Gastroesophageal sphincter (tissue), 4 donors: ENCODE data around the gene COL18A1. TPM values are rescaled to one million over a fixed set of nuclear protein-coding genes. Genes with fewer than 3 reads are reported as not detected.

ENCODE experiments used
- ATAC-seq: fragments of 150-250 bp; one replicate; pipeline ENCODE4 v1.9.1; 2016; ENCODE audit warnings: mild to moderate bottlenecking, moderate library complexity
- H3K27ac ChIP-seq, 4 donors: fragments of 200-600 bp; sonication (generic) in 3 of 4; 1 replicate in 3 of 4; 2 replicates in 1 of 4; pipeline ENCODE4 v1.5.1; 2016 to 2019
- H3K27me3 ChIP-seq: fragments of 200-600 bp; sonication (generic); one replicate; pipeline ENCODE4 v1.5.1; 2019
- H3K36me3 ChIP-seq, 2 donors: fragments of 200-600 bp; sonication (generic); one replicate each; pipeline ENCODE4 v1.5.1; 2019; ENCODE audit warnings: control low read depth in 1 of 2
- H3K4me1 ChIP-seq, 3 donors: fragments of 200-600 bp; sonication (generic); 1 replicate in 2 of 3; 2 replicates in 1 of 3; pipeline ENCODE4 v1.5.1; 2016 to 2019; ENCODE audit warnings: control low read depth in 2 of 3
- H3K4me3 ChIP-seq, 2 donors: fragments of 200-600 bp; sonication (generic); one replicate each; pipeline ENCODE4 v1.5.1; 2019; ENCODE audit warnings: mild to moderate bottlenecking in 1 of 2, moderate library complexity in 1 of 2
- H3K9me3 ChIP-seq, 3 donors: fragments of 200-600 bp; sonication (generic); one replicate each; pipeline ENCODE4 v1.5.1; 2017 to 2019; ENCODE audit warnings: control low read depth in 2 of 3
- CTCF ChIP-seq, 4 experiments: fragments of 200-600 bp in 2 of 4; fragments of 450-650 bp in 2 of 4; sonication (generic) in 1 of 4; IDR thresholded peaks; one replicate each; pipeline ENCODE4 v1.5.1; 2017 to 2019; ENCODE audit warnings: antibody characterized with exemption in 4 of 4, mild to moderate bottlenecking in 2 of 4, moderate library complexity in 2 of 4
- EP300 ChIP-seq: sonication (generic); formaldehyde crosslinking; IDR thresholded peaks from one replicate; pipeline ENCODE4 v1.6.1; 2017; ENCODE audit warnings: antibody characterized with exemption, mild to moderate bottlenecking
- POLR2A ChIP-seq, 2 donors: fragments of 450-650 bp; IDR thresholded peaks; one replicate each; pipeline ENCODE4 v1.6.1; 2017; ENCODE audit warnings: antibody characterized with exemption in 2 of 2, mild to moderate bottlenecking in 2 of 2, moderate library complexity in 1 of 2
- POLR2AphosphoS5 ChIP-seq: sonication (generic); formaldehyde crosslinking; IDR thresholded peaks from one replicate; pipeline ENCODE4 v1.6.1; 2017; ENCODE audit warnings: antibody characterized with exemption
- WGBS, 2 donors: methylation state at CpG; one replicate each; pipeline ENCODE4 v1.1.5; 2018; ENCODE audit warnings: low coverage in 1 of 2; 5-methylcytosine and 5-hydroxymethylcytosine counted together
- total RNA-seq, 4 donors: library from RNA; depleted of rRNA; stranded (reverse); fragments of >200 nt; gene quantifications; one replicate each; pipeline ENCODE4 v1.1.0, GENCODE V29; 2016

COL18A1 gene
- total RNA-seq, 4 donors from 2014 or later = 69.3 to 116 (median 78.4) TPM

GRCh38 chr21:45460611-45461368, 55.8 kb downstream of the COL18A1 start:
- no peak for ATAC-seq
- Histone ChIP-seq H3K27me3 (peaks cover 24% of the 10 kb centered on the region), H3K27ac (no peak overlapping the region)

GRCh38 chr21:45461369-45461750, 56.4 kb downstream of the COL18A1 start:
- H3K27ac ChIP-seq = no peak overlapping the region
- TF ChIP-seq CTCF (IDR thresholded peaks at IDR 0.05) = no peak
- no peak for TF ChIP-seq EP300
- no peak for TF ChIP-seq POLR2A (IDR thresholded peaks at IDR 0.05)
- no peak for TF ChIP-seq POLR2AphosphoS5
- WGBS, 2 donors = 90% methylated on average over 2 of the region's 5 CpGs; no CpG with 5 or more reads in 1 of the 2 donors

More at GRCh38 chr21:45460611-45461368, 55.8 kb downstream of the COL18A1 start:
- Histone ChIP-seq H3K9me3 (peaks cover 0 to 21% (median 0%) of the 10 kb centered on the region in 3 donors), H3K36me3 (peaks cover 0 to 17% of the 10 kb centered on the region in 2 donors), H3K4me3 (no peak overlapping the region), H3K4me1 (peaks cover 0 to 29% (median 0%) of the 10 kb centered on the region in 3 donors)
- TF ChIP-seq CTCF (IDR thresholded peaks at IDR 0.05) (no peak), POLR2A (IDR thresholded peaks at IDR 0.05) (no peak), POLR2AphosphoS5 (no peak), EP300 (no peak)
- WGBS, 2 donors = 62 to 76% methylated on average over 8 of the region's 9 CpGs

GRCh38 chr21:45461806-45462341, 56.9 kb downstream of the COL18A1 start:
- Histone ChIP-seq H3K4me1 (peaks cover 0 to 24% (median 0%) of the 10 kb centered on the region in 3 donors), H3K9me3 (peaks cover 0 to 21% (median 0%) of the 10 kb centered on the region in 3 donors), H3K27ac (no peak overlapping the region), H3K36me3 (peaks cover 0 to 8% of the 10 kb centered on the region in 2 donors), H3K4me3 (no peak overlapping the region), H3K27me3 (peaks cover 13% of the 10 kb centered on the region)
- TF ChIP-seq POLR2A (IDR thresholded peaks at IDR 0.05) = no peak
- TF ChIP-seq EP300 = no peak
- TF ChIP-seq POLR2AphosphoS5 = no peak
- TF ChIP-seq CTCF (IDR thresholded peaks at IDR 0.05) = no peak
- ATAC-seq = no peak

More at GRCh38 chr21:45461369-45461750, 56.4 kb downstream of the COL18A1 start:
- H3K27me3 ChIP-seq = peaks cover 18% of the 10 kb centered on the region
- peaks cover 0 to 21% (median 0%) of the 10 kb centered on the region in 3 donors for H3K9me3 ChIP-seq
- no peak overlapping the region for H3K4me3 ChIP-seq
- H3K36me3 ChIP-seq = peaks cover 0 to 12% of the 10 kb centered on the region in 2 donors
- H3K4me1 ChIP-seq = peaks cover 0 to 24% (median 0%) of the 10 kb centered on the region in 3 donors
- ATAC-seq = no peak

- Histone ChIP-seq H3K4me3 (no peak overlapping the region), H3K36me3 (peaks cover 0 to 16% of the 10 kb centered on the region in 2 donors), H3K9me3 (peaks cover 0 to 21% (median 0%) of the 10 kb centered on the region in 3 donors), H3K27me3 (no peaks in the 10 kb centered on the region), H3K4me1 (peaks cover 0 to 26% (median 0%) of the 10 kb centered on the region in 3 donors), H3K27ac (no peak overlapping the region)
- no peak for TF ChIP-seq CTCF (IDR thresholded peaks at IDR 0.05)
- no peak for TF ChIP-seq EP300
- no peak for TF ChIP-seq POLR2A (IDR thresholded peaks at IDR 0.05)
- no peak for TF ChIP-seq POLR2AphosphoS5
- 86 to 93% methylated on average over 5 to 6 of the region's 7 CpGs for WGBS, 2 donors
- ATAC-seq = no peak
These were observed 58.9 kb downstream of the COL18A1 start for GRCh38 chr21:45463871-45464270.
